ENCODE data around the gene SYT2.

SYT2 gene

GRCh38 chr1:202665417-202665816, 44.8 kb downstream of the SYT2 start:
- no peak overlapping the region for H3K4me3 ChIP-seq (ENCODE audit: control insufficient read depth, low read depth, low read length)
- no peak for DNase-seq (ENCODE audit: low read depth)
- no peak for TF ChIP-seq CTCF (conservative IDR thresholded peaks at IDR 0.05; ENCODE audit: control insufficient read depth, insufficient read depth, low read depth, low read length)

- no peak for TF ChIP-seq CTCF (conservative IDR thresholded peaks at IDR 0.05; ENCODE audit: control insufficient read depth, insufficient read depth, low read depth, low read length)
- peak; percentile 27 for DNase-seq (ENCODE audit: low read depth)
- no peak overlapping the region for H3K4me3 ChIP-seq (ENCODE audit: control insufficient read depth, low read depth, low read length)
Observed at GRCh38 chr1:202664083-202664482, 46.2 kb downstream of the SYT2 start.

- H3K4me3 ChIP-seq (ENCODE audit: control insufficient read depth, low read depth, low read length): no peak overlapping the region
- no peak for DNase-seq (ENCODE audit: low read depth)
- TF ChIP-seq CTCF (conservative IDR thresholded peaks at IDR 0.05; ENCODE audit: control insufficient read depth, insufficient read depth, low read depth, low read length): no peak
Observed at GRCh38 chr1:202663131-202663530, 47.1 kb downstream of the SYT2 start.

- H3K4me3 ChIP-seq (ENCODE audit: control insufficient read depth, low read depth, low read length): no peak overlapping the region
- no peak for DNase-seq (ENCODE audit: low read depth)
- no peak for TF ChIP-seq CTCF (conservative IDR thresholded peaks at IDR 0.05; ENCODE audit: control insufficient read depth, insufficient read depth, low read depth, low read length)
Observed at GRCh38 chr1:202662081-202662480, 48.2 kb downstream of the SYT2 start.

- DNase-seq (ENCODE audit: low read depth): no peak
- H3K4me3 ChIP-seq (ENCODE audit: control insufficient read depth, low read depth, low read length): no peak overlapping the region
- TF ChIP-seq CTCF (conservative IDR thresholded peaks at IDR 0.05; ENCODE audit: control insufficient read depth, insufficient read depth, low read depth, low read length): peak; percentile 33
Observed at GRCh38 chr1:202661136-202661845, 49.0 kb downstream of the SYT2 start.

GRCh38 chr1:202659974-202660373, 50.3 kb downstream of the SYT2 start:
- no peak for TF ChIP-seq CTCF (conservative IDR thresholded peaks at IDR 0.05; ENCODE audit: control insufficient read depth, insufficient read depth, low read depth, low read length)
- DNase-seq (ENCODE audit: low read depth): no peak
- no peak overlapping the region for H3K4me3 ChIP-seq (ENCODE audit: control insufficient read depth, low read depth, low read length)

GRCh38 chr1:202659541-202659940, 50.7 kb downstream of the SYT2 start:
- TF ChIP-seq CTCF (conservative IDR thresholded peaks at IDR 0.05; ENCODE audit: control insufficient read depth, insufficient read depth, low read depth, low read length): no peak
- no peak for DNase-seq (ENCODE audit: low read depth)
- H3K4me3 ChIP-seq (ENCODE audit: control insufficient read depth, low read depth, low read length): no peak overlapping the region

Data from fibroblast of mammary gland (primary cell).